Transverse colon (tissue), 3 donors: ENCODE data around the gene CCND1.

Experiments
- CTCF ChIP-seq, 5 experiments: fragments of 200-600 bp in 3 of 5; fragments of 450-650 bp in 2 of 5; sonication (generic) in 3 of 5; IDR thresholded peaks; 1 replicate in 2 of 5; 2 replicates in 3 of 5; pipeline ENCODE4 v1.5.1; 2016 to 2017; ENCODE audit warnings: antibody characterized with exemption in 5 of 5, inconsistent platforms in 3 of 5, mild to moderate bottlenecking in 2 of 5, moderate library complexity in 1 of 5
- EP300 ChIP-seq: sonication (generic); formaldehyde crosslinking; IDR thresholded peaks from one replicate; pipeline ENCODE4 v1.6.1; 2017; ENCODE audit warnings: antibody characterized with exemption, low read depth
- POLR2A ChIP-seq: fragments of 450-650 bp; IDR thresholded peaks from one replicate; pipeline ENCODE4 v1.6.1; 2016; ENCODE audit warnings: antibody characterized with exemption, mild to moderate bottlenecking, moderate library complexity

GRCh38 chr11:69620683-69621290, 20.2 kb upstream of the CCND1 start:
- TF ChIP-seq CTCF (IDR thresholded peaks at IDR 0.05): no peak
- TF ChIP-seq EP300: no peak
- TF ChIP-seq POLR2A: no peak
